GM12864 (cell line): ENCODE measurements around the gene GOPC.

ENCODE experiments used
- DNase-seq: peaks from one replicate; pipeline ENCODE4 v3.0.0-alpha.2; 2011; ENCODE audit warnings: low read depth
- H3K4me3 ChIP-seq: 2 replicates; pipeline ENCODE4 v1.5.1; 2011; ENCODE audit warnings: mild to moderate bottlenecking, low read depth, low read length, control low read depth
- TF ChIP-seq, protein P1 (sequence below): IDR thresholded peaks from 2 replicates; pipeline ENCODE4 v1.5.1; 2011; ENCODE audit warnings: low read depth, mild to moderate bottlenecking, moderate library complexity, low read length, control low read depth, inconsistent platforms; ENCODE audit errors: missing control alignments

The GOPC gene

DNA sequence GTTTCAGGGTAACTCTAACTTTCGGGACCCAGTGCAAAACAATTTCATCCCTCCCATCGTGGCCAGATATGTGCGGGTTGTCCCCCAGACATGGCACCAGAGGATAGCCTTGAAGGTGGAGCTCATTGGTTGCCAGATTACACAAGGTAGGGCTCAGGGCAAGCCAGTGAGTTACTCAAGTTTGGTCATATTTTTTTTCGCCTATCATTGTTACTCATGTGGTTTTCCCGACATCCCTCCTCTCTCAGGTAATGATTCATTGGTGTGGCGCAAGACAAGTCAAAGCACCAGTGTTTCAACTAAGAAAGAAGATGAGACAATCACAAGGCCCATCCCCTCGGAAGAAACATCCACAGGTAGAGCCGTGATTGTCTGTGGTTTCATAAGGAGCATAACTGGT is 61.6 kb downstream of the GOPC start:
- no peak for DNase-seq
- TF ChIP-seq, protein P1, sequence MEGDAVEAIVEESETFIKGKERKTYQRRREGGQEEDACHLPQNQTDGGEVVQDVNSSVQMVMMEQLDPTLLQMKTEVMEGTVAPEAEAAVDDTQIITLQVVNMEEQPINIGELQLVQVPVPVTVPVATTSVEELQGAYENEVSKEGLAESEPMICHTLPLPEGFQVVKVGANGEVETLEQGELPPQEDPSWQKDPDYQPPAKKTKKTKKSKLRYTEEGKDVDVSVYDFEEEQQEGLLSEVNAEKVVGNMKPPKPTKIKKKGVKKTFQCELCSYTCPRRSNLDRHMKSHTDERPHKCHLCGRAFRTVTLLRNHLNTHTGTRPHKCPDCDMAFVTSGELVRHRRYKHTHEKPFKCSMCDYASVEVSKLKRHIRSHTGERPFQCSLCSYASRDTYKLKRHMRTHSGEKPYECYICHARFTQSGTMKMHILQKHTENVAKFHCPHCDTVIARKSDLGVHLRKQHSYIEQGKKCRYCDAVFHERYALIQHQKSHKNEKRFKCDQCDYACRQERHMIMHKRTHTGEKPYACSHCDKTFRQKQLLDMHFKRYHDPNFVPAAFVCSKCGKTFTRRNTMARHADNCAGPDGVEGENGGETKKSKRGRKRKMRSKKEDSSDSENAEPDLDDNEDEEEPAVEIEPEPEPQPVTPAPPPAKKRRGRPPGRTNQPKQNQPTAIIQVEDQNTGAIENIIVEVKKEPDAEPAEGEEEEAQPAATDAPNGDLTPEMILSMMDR: no peak
- no peak overlapping the region for H3K4me3 ChIP-seq

DNA sequence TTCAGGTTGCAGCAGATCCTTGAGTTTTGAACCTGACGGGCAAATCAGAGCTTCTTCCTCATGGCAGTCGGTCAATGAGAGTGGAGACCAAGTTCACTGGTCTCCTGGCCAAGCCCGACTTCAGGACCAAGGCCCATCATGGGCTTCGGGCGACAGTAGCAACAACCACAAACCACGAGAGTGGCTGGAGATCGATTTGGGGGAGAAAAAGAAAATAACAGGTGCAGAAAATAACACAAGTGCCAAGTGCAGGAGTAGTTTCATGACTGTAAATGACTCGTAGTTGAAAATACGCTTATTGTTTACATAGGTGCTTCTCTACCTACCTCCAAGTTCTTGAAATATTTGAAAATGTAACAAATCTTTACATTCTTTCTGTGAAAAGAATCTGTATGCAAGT is 63.7 kb downstream of the GOPC start:
- no peak overlapping the region for H3K4me3 ChIP-seq
- TF ChIP-seq, protein P1: no peak
- DNase-seq: no peak

DNA sequence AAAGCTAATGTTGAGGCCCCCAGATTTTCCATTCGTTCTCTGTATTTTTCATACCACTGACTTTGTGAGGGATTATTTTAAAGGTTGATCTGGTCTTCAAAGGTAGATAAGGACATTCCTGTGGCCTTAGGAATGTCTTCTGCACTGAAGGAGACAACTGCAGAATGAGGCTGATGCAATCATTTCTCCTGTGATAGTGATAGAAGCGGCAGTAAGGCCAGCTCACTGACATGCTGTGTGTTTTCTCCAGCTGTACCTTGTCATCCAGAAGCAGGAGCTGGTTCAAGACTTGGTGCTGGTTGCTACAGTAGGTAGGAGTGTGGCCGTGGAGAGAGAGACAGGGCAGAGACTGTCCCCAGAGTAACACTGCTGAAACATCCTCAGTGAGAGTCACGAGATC is 66.0 kb downstream of the GOPC start:
- TF ChIP-seq, protein P1: no peak
- no peak for DNase-seq
- H3K4me3 ChIP-seq: no peak overlapping the region

DNA sequence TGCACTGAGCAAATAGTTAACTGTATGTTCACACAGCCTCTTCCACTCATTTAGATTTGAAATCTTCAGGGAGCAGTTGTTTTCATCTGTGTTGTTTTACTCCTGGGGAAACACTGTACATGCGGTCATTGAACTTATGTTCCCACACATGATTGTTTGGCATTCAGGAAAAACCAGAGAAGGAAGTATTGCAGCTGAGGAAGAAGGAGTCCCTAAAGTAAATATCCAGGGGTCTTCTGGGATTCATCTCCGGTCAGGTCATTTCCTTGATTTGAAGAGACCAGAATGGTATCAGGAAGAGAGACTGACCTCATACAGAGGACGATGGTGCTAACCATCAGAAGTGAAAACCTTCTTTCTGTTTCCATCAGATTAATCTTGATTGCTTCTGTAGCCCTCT is 67.3 kb downstream of the GOPC start:
- H3K4me3 ChIP-seq: no peak overlapping the region
- DNase-seq: no peak
- TF ChIP-seq, protein P1: no peak

DNA sequence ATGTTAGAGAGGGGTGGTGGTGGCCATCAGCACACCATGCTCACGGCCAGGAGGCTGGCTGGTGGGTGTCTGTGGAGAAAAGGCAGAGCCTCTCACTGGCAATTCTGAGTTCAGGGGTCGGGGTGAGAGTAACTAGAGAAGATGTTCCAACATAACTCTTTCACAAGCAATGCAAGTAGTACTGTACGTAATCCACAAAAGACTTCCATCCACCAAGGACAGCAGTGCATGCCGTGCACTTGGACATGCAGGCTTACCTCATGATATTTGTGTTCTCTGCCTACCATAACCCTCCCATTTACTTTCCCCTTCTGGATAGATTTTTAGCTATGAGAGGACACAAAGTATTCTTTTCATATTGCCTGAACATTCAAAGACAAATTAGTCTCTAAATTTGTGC is 68.5 kb downstream of the GOPC start:
- TF ChIP-seq, protein P1: no peak
- H3K4me3 ChIP-seq: no peak overlapping the region
- no peak for DNase-seq

DNA sequence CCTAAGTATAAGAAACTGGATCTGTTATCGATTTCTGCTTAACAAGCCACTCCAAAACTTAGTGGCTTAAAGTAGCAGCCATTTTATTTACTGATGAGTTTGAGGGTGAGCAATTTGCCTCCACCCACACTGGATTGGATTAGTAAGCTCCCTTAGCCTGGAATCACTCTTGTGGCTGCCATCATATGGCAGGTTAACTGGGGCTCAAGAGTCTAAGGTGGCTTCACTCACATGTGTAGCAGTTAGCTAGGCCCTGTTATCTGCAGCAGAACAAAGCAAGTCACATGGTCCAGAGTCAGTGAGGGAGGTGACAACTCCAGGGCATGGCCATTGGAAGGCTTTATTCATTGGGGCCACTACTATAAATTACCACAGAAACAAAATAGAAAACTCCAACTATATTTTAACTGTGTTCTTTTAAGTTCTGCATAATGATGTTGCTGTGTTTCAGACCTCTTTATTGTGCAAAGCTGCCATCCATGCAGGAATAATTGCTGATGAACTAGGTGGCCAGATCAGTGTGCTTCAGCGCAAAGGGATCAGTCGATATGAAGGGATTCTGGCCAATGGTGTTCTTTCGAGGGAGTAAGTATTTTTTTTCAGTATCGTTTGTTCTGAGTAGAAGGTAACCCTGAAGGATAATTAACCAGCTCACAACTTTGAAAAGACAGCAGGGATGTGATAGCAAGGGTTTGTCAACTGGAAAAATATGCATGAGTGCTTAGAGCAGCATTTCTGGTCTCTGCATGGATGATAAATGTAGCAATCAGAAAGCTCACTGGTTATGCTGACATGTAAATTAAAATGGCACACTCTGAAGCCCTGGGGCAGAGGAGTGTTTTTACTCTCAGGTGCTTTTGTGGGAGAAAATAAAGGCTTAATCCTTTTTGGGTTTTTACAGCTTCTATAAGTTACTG is 70.2 kb downstream of the GOPC start:
- TF ChIP-seq, protein P1: no peak
- DNase-seq: no peak

DNA sequence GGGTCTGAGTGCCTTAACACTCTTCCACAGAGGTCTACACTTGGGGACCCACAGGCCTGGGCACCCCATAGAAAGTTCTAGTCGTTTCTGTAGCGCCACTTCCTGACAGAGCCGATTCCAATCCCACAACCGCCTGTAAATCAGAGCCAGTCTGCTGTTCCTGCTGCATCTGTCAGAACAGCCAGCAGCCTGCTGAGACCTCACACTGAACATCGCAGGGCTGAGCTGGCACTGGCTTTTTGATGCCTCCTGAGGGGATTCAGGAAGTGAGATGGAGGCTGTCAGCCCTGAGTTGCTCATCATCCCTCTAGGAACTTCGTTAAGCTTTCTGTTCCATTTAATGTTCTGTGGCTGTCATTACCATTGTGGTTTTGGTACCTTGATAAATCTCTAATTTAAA is 71.0 kb downstream of the GOPC start:
- no peak for DNase-seq
- TF ChIP-seq, protein P1: no peak
- H3K4me3 ChIP-seq: no peak overlapping the region

More for the DNA sequence above, 70.2 kb downstream of the GOPC start:
- no peak overlapping the region for H3K4me3 ChIP-seq
